GM12801 (cell line): ENCODE measurements around the gene CPB2.

Experiments
- TF ChIP-seq, protein P1 (sequence below): IDR thresholded peaks from one replicate; pipeline ENCODE4 v1.5.1; 2011; ENCODE audit warnings: control low read depth; ENCODE audit not compliant: insufficient read length; ENCODE audit errors: extremely low read depth

Gene CPB2

DNA sequence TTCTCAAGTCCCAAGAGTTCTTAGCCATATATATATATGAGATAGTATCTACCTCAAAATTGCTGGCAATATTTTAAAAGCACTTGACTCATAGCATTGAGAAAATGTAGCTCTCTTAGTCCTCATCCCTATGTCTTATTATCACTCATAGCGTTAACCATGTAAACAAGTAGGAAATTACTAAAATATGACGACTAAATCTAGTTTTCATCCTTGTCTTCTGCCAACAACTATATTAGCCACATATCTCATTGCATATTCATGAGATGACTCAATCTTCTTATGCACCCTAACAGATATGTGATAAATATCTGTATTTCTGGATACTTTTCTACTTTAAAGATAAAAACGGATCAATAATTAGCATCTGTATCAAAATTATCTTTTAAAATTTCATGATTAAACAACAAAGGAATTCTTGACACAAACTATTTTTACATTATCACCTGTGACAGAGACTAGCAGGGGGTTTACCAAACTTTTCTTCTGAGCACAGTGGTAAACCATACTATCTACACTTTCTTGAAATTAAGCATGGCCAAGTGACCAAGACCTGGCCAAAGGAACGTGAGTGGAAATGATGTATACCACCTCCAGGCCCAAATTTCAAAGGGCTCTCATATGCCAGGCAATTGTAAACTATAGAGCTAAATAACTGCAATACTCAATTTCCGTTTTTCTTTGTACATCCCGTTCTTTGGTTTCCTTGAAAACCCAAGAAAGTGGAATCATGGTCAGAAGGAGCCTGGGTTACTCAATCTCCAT, 98.0 kb downstream of the CPB2 start:
- TF ChIP-seq, protein P1, sequence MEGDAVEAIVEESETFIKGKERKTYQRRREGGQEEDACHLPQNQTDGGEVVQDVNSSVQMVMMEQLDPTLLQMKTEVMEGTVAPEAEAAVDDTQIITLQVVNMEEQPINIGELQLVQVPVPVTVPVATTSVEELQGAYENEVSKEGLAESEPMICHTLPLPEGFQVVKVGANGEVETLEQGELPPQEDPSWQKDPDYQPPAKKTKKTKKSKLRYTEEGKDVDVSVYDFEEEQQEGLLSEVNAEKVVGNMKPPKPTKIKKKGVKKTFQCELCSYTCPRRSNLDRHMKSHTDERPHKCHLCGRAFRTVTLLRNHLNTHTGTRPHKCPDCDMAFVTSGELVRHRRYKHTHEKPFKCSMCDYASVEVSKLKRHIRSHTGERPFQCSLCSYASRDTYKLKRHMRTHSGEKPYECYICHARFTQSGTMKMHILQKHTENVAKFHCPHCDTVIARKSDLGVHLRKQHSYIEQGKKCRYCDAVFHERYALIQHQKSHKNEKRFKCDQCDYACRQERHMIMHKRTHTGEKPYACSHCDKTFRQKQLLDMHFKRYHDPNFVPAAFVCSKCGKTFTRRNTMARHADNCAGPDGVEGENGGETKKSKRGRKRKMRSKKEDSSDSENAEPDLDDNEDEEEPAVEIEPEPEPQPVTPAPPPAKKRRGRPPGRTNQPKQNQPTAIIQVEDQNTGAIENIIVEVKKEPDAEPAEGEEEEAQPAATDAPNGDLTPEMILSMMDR: no peak

DNA sequence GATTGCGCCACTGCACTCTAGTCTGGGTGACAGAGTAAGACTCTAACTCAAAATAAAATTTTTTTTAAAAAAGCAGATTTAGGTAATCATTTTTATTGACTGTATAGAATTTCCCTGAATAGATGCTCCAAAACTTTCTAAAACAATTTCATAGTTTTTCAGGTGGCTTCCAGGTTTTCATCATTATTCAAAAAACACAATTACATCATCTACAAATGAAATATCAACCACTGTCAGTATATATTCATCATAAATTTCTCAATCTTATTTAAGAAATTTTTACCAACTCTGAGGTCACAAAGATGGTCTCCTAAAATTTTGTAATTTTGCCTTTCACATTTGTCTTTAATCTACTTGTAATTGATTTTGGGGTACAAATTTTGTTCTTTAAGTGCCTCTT, 100.3 kb downstream of the CPB2 start:
- TF ChIP-seq, protein P1: no peak
